Mucosa of descending colon (tissue), 3 donors: ENCODE data around the gene CCDC141. TPM values are rescaled to one million over a fixed set of nuclear protein-coding genes. Genes with fewer than 3 reads are reported as not detected.

Experiments used
- ATAC-seq: fragments of 200-7000 bp; cut with Tn5 transposase; one replicate; pipeline ENCODE4 v1.9.1; 2020; ENCODE audit warnings: mild to moderate bottlenecking, moderate library complexity
- DNase-seq, 3 donors: peaks; one replicate each; pipeline ENCODE4 v3.0.0-alpha.2; 2020
- H3K36me3 ChIP-seq: fragments of 200-600 bp; one replicate; pipeline ENCODE4 v1.8.0; 2021; ENCODE audit warnings: low read depth, mild to moderate bottlenecking
- H3K4me1 ChIP-seq: fragments of 200-600 bp; one replicate; pipeline ENCODE4 v1.8.0; 2021; ENCODE audit warnings: low read depth, mild to moderate bottlenecking
- H3K4me3 ChIP-seq: fragments of 200-600 bp; one replicate; pipeline ENCODE4 v1.8.0; 2021; ENCODE audit warnings: mild to moderate bottlenecking
- H3K9me3 ChIP-seq: fragments of 200-600 bp; one replicate; pipeline ENCODE4 v1.8.0; 2021; ENCODE audit warnings: mild to moderate bottlenecking
- intact Hi-C, 2 donors: fragments of 100-400 bp; cut with DNase I in 1 of 2; cut with micrococcal nuclease in 1 of 2; formaldehyde crosslinking; loops; one replicate each; pipeline versions ENCODE4 v1.11.0 to v1.11.1; 2022; cut with DNase I, micrococcal nuclease
- total RNA-seq, 3 donors: library from RNA; stranded (reverse); fragmentation: NEBNext Ultra II Directional in 2 of 3; extraction: Animal tissue kit (Norgen Biotek cat#: 25700) in 2 of 3; gene quantifications; one replicate each; pipeline versions ENCODE4 v1.2.1 to v1.2.4, GENCODE V29; 2021 to 2023
- TF ChIP-seq, protein P1 (sequence below): fragments of 200-600 bp; IDR thresholded peaks from one replicate; pipeline ENCODE4 v1.8.0; 2022; ENCODE audit warnings: antibody characterized with exemption, mild to moderate bottlenecking
- donor health status: DM: no; HTN: no; CAD: no; lungs with moderate emphysema.
- donor health status: DM: no; HTN: no; CAD: no.
- donor health status: DM: no; HTN: yes; CAD: no.

CCDC141 gene
- total RNA-seq, 3 donors from 2014 or later = 1.5 to 7.4 (median 1.8) TPM

GRCh38 chr2:178870703-178871102 is 179.2 kb downstream of the CCDC141 start:
- Histone ChIP-seq H3K4me3 (no peak overlapping the region), H3K9me3 (no peaks in the 10 kb centered on the region), H3K4me1 (no peaks in the 10 kb centered on the region), H3K36me3 (no peaks in the 10 kb centered on the region)
- TF ChIP-seq, protein P1, sequence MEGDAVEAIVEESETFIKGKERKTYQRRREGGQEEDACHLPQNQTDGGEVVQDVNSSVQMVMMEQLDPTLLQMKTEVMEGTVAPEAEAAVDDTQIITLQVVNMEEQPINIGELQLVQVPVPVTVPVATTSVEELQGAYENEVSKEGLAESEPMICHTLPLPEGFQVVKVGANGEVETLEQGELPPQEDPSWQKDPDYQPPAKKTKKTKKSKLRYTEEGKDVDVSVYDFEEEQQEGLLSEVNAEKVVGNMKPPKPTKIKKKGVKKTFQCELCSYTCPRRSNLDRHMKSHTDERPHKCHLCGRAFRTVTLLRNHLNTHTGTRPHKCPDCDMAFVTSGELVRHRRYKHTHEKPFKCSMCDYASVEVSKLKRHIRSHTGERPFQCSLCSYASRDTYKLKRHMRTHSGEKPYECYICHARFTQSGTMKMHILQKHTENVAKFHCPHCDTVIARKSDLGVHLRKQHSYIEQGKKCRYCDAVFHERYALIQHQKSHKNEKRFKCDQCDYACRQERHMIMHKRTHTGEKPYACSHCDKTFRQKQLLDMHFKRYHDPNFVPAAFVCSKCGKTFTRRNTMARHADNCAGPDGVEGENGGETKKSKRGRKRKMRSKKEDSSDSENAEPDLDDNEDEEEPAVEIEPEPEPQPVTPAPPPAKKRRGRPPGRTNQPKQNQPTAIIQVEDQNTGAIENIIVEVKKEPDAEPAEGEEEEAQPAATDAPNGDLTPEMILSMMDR = no peak
- ATAC-seq (no peak), DNase-seq (no peak)
- intact Hi-C loops = no loop called here

GRCh38 chr2:178865999-178866398 is 183.9 kb downstream of the CCDC141 start:
- H3K4me3 ChIP-seq = no peak overlapping the region

DNA sequence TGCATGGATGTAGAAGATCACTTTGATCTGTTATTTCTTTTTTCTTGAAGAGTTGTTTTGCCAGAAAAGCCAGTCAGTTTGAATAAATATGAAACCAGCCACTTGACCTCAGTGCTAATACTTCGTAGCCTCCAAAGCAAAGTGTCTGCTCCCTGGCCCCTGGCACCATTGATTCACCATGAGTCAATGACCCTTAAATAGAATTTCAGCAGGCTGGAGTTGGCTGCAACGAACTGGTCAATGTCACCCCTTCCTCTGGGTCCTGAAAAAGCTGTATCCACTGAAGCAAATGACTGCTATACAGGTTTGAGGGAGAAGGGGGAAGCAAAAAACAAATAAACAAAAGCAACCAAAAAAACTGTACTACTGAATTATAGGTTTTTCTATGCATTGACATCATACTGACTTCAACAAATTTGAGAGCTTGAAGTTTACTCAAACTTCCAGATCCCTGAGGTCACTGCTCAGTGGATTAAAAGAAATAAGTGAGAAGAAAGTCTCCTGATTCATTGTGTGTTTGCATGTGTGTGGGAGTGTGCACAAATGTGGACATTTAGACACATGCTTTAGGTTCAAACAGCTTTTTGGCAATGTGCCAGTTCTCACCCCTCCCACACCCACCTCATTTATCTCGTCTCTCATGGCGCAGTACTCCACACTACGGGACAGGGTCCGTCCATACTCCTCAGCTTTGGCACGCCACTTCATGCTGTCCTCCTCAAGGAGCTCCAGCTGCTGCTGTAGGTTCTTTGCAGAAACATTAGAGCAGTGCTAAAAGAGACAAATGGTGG is 184.6 kb downstream of the CCDC141 start:
- Histone ChIP-seq H3K4me1 (no peaks in the 10 kb centered on the region), H3K4me3 (no peak overlapping the region), H3K36me3 (no peaks in the 10 kb centered on the region), H3K9me3 (no peaks in the 10 kb centered on the region)
- TF ChIP-seq, protein P1 = no peak
- no peak for DNase-seq
- no peak for ATAC-seq
- intact Hi-C loops = no loop called here

More at GRCh38 chr2:178865999-178866398, 183.9 kb downstream of the CCDC141 start:
- intact Hi-C loops = no loop called here
- Histone ChIP-seq H3K4me1 (no peaks in the 10 kb centered on the region), H3K9me3 (no peaks in the 10 kb centered on the region), H3K36me3 (no peaks in the 10 kb centered on the region)
- DNase-seq (no peak), ATAC-seq (no peak)
- TF ChIP-seq, protein P1 = no peak

DNA sequence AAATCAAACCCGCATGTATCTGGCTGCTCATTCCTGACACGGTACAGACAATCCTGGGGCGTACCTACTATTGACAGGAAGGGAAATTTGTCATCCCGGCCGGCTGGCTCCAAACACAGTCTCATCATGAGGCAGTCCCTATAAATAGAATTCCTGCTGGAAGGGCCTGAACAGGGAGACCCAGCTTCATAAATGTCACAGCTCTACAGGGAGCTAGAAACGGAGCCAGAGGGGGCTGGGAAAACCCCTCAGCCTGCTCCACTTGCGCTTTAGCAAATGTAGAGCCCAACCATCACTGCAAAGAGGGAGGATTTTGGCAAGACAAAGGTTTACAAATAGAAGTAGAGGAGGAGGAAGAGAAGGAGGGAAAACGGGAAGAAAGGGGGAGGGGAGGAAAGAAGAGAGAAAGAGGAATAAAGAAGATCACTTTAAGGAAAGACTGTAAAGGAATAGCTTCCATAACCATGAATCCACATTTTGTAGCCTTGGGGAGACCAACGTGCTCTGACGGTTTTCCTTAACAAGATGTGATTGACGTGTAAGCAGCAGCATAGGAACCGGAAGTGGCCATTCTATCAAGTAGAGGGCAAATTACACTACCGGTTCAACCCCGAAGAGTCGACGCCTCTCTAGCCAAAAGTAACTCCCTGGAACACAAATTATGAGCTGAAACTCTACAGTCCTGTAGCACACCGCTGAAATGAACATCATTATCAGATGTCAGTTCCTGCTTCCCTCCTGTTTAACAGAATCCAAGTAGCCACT is 185.9 kb downstream of the CCDC141 start:
- TF ChIP-seq, protein P1 = no peak
- peak in 1 of 3 donors; percentile 8 for DNase-seq
- H3K9me3 ChIP-seq = no peaks in the 10 kb centered on the region
- no peaks in the 10 kb centered on the region for H3K4me1 ChIP-seq
- intact Hi-C loops = no loop called here
- ATAC-seq = no peak
- H3K4me3 ChIP-seq = no peak overlapping the region
- H3K36me3 ChIP-seq = no peaks in the 10 kb centered on the region

GRCh38 chr2:178863130-178863855 is 186.6 kb downstream of the CCDC141 start:
- no peaks in the 10 kb centered on the region for H3K36me3 ChIP-seq
- intact Hi-C loops = no loop called here
- H3K9me3 ChIP-seq = no peaks in the 10 kb centered on the region
- H3K4me1 ChIP-seq = no peaks in the 10 kb centered on the region
- DNase-seq (no peak), ATAC-seq (no peak)
- TF ChIP-seq, protein P1 = no peak
- H3K4me3 ChIP-seq = no peak overlapping the region
